ENCODE data around the gene PEF1.

PEF1 gene

GRCh38 chr1:31581821-31582810, 62.6 kb downstream of the PEF1 start:
- DNase-seq: no peak

- DNase-seq: no peak
These were observed 63.6 kb downstream of the PEF1 start for GRCh38 chr1:31580891-31581603.

GRCh38 chr1:31580513-31580870, 64.2 kb downstream of the PEF1 start:
- DNase-seq: no peak

Measured in NCI-H524 (cell line).